GM11168 (cell line): Measurements from ENCODE around the gene ISG15.
"Not testable (repeated sequence)": the region's sequence is repeated elsewhere in the genome, so short reads cannot be mapped to it uniquely, and the experiment has no call there.

Experiments used
- in situ Hi-C: fragments of 300-500 bp; cut with MboI; formaldehyde crosslinking; loops from one replicate; pipeline ENCODE4 v1.12.0; 2022; ENCODE audit warnings: low sequenced_read_pairs; ENCODE audit not compliant: unreplicated experiment

The ISG15 gene

DNA sequence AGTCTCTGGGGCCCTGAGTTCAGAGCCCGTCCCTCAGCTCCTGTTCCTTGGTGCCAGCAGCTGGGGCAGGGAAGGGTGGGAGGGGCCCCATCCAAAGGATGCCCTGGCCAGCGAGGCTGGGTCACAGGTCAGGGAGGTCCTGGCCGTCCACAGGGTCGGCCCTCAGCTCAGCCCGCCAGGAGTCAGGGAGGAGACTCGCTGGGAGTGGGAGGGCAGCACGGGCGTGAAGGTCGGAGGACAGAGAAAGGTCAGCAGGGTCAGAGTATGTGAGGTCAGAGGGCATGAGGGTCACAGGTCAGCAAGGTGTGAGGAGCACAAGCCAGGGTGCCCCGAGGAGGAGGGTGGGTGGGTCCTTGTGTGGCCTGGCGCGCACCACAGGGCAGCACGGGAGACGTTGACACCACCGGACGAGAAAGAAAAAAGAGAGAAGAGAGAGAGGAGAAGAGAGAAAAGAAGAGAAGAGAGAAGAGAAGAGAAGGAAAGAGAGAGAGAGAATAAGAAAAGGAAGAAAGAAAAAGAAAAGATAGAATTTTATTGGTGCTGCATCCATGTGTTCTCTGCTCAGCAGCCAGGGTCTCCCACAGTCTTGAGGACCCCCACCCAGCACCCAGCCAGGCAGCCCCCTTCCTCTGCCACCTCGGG is 38.5 kb upstream of the ISG15 start:
- in situ Hi-C loops, result no loop called here

DNA sequence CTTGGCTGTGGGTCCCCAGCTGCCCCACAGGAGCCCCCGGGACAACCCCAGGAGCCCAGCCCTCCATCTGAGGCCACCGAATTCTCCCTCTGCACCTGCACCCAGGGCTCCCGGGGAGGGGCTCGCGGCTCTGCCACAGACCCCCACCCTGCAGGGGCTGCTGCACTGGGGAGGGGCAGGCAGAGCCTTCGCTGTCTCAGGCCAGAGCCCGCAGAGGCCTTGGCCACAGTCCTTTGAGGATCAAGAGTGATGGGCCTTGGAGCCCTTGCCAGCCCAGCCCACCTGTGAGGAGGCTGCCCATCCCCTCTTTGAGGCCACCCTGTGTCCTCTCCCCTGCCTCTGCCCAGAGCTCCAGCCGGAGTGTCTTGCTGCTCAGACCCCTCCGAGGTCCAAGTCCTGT is 37.9 kb upstream of the ISG15 start:
- in situ Hi-C loops, result no loop called here

GRCh38 chr1:975896-976683 is 37.2 kb upstream of the ISG15 start:
- in situ Hi-C loops, result no loop called here

GRCh38 chr1:976791-977190 is 36.5 kb upstream of the ISG15 start:
- in situ Hi-C loops, result not testable (repeated sequence)

DNA sequence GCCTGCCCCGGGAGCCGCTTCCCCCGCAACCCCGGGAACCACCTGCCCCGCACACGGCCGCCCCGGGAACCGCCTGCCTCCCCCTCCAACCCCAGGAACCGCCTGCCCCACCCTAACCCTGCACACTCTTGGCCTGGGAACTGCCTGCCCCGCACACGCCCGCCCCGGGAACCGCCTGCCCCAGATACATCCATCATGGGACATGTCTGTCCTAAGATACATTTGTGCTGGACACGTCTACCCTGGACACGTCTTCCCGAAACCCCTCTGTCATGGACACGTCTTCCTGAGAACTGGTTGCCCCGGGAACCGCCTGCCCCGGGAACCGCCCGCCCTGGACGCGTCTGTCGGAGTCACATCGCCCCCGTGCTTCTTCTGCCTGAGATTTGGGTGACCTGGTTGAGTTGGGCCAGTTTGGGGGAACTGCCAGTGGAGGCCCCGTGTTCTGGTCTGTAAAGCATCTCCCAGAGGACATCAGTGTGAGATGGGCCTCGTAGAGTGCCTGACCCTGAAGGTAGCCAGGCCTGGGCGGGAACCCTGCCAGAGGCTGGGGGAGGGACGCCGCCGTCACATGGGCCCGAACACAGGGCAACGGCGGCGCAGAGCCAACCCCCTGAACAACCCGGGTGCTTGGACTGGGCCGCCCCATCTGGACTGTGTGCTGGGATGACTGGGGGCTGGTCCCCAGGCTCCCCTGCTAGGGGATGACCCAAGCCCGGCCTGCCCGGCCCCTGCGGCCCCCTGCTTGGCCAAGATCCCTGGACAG is 35.0 kb upstream of the ISG15 start:
- in situ Hi-C loops, result no loop called here

DNA sequence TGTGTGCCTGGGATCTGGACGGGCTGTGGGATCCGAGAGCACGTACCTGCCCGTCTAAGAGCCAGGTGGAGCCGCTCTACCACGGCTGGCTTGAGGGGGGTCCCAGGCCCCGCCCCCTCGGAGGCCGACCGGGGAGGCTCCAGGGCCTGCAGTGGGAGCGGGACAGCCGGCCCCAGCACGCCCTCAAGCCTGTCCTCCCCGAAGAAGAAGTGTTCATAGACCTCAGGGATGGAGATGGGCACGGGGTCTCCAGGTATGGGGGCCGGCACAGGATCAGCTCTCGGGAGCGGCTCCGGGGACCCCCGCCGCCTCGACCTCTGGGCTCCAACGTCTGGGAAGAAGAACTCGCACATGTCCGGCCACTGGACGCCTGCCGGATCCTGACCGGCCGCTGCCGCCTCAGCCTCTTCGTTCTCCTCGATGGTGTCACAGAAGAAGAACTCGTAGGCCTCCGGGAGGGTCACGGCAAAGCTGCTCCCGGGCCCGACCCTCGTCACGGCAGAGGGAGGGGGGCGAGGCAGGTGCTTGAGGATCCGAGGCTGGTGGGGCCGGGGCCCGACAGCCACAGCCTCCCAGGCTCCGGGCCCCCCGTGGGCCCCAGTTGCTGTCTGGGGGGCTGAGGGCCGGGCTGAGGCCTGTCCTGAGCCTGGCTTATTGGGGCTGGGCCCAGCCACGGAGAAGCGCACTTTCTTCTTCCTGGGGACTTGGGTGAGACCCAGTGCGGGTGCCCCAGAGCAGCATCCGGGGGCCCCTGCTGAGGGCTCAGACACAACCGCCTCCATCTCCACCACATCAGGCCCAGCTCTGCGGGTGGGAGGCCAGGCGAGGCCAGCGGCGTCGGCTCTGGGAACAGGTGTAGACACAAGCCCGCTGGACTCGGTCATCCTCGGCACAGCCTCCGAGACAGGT is 34.2 kb upstream of the ISG15 start:
- in situ Hi-C loops, result no loop called here

DNA sequence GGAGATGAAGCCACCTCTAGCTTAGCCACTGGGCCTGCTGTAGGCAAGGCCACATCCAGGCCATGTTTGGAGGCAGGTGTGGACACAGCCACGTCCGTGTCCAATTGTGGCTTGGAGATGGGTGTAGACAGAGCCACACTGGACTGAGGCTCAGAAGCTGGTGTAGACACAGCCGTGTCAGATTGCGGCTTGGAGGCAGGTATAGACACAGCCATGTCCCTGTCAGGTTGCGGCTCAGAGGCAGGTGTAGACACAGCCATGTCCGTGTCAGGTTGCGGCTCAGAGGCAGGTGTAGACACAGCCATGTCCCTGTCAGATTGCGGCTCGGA is 33.6 kb upstream of the ISG15 start:
- in situ Hi-C loops, result no loop called here

- in situ Hi-C loops, result no loop called here
Measured at GRCh38 chr1:980137-980571, 33.1 kb upstream of the ISG15 start.

DNA sequence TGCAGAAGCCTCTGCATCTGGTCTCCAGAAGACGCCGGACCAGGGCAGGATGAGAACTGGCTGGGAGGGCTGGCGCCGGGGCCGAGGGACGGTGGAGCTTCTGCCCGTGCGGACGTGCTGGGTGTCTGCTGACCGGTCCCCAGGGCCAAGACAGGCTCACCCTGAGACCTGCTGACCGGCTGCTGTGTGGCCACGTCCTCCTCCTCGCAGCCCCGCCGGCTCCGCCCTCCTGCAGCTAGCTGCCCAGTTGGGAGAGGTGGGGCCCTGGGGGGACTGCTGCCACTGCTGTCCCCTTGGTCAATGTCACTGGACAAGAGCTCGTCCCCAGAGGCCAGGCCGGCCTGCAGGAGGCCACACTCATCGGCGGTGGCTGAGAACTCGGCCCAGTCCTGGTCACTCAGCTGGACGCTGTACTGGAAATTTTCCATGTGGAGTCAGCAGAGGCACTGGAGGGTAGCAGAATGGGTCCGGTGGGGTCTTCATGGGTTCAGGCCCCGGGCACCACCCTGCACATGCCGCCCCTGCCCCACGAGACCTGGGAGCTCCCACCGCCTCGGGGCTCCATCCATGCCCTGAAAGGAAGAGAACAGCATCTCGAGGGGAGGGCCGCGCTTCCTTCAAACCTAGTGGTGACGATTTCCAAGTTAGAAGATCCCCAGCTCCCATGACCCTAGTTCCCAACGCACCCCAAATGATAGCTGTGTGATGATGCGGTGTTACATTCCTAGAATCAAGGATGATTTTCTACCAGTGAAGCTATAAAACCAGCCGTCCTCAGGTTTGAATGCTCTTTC is 32.5 kb upstream of the ISG15 start:
- in situ Hi-C loops, result no loop called here

GRCh38 chr1:981491-981954 is 31.8 kb upstream of the ISG15 start:
- in situ Hi-C loops, result no loop called here

DNA sequence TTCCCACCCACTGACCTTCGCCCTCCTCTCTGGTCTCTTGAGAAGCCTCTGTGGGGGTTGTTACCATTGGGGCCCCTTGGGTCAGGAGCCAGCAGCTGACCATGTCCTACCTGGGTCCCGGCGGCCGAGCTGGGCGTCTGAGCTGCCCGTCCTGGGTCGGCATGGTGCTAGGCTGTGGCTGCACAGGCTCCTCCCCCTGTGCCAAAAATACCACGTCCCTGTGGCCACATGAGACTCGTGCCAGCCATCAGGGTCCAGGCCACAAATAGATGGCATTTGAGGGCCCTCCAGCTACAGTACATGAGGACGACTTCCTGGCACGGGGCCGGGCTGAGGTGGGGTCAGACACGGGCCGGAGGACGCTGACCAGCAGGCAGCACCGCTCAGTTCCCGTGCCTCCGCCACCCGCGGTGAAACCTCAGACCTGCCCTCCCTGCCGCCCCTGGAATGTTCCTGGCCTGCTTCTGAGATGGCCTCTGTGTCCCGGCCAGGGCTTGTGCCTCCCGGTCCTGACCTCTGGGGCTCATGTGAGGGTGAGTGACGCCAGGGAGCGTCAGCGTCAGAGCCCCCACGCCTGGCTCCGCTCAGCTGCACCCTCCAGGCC is 31.2 kb upstream of the ISG15 start, which contains the start of gene PERM1:
TSS of gene PERM1 (minus strand) at position 139 of the 604 bp plus-strand sequence. CDS start 1,064 bp downstream, outside the sequence.
- in situ Hi-C loops, result no loop called here

- in situ Hi-C loops, result no loop called here
Measured at GRCh38 chr1:982765-983436, 30.4 kb upstream of the ISG15 start.

DNA sequence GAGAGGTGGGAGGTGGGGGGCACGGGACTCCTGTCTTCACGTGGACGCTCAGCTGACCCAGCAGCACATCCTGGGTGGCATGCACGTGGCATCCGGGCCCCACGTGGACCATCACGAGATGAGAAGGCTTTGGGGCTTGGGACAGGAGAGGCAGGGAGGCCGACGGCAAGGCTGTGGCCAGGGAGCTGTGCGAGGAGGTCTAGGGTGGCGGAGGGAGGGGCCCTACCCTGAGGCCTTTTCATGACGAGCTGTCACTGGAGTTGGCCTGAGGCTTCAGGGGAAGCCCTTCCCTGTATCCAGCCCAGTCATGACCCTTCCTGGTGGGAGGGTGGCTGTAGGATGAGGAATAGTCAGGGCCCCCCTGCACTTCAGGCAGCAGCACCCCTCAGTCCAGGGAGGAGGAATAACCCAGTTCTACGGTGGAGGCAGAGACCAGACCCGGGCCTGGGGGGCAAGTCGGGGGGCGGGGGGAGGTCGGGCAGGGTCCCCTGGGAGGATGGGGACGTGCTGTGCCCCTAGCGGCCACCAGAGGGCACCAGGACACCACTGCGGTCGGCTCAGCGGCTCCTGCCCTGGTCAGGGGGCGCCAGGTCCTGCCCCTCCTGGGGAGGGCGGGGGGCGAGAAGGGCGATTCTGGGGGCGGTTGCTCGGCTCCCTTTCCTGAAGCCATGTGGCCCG is 29.4 kb upstream of the ISG15 start:
- in situ Hi-C loops, result no loop called here

- in situ Hi-C loops, result no loop called here
Measured at GRCh38 chr1:984476-984814, 28.9 kb upstream of the ISG15 start.

DNA sequence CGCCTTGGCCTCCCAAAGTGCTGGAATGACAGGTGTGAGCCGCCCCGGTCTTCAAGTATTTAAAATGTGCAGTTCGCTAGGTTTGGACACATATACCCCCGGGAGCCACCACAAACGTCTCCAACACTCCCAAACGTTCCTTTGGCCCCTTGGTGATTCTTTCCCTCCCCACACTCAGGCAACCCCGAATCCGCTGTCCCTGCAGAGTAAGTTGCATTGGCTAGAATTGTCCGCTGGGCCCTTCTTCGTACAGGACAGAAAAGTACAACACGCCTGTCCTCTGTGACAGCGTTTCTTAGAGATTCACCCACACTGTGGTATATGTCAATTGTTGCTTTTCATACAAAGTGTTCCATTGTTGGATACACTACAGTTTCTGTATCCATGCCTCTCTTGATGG is 28.2 kb upstream of the ISG15 start:
- in situ Hi-C loops, result no loop called here

DNA sequence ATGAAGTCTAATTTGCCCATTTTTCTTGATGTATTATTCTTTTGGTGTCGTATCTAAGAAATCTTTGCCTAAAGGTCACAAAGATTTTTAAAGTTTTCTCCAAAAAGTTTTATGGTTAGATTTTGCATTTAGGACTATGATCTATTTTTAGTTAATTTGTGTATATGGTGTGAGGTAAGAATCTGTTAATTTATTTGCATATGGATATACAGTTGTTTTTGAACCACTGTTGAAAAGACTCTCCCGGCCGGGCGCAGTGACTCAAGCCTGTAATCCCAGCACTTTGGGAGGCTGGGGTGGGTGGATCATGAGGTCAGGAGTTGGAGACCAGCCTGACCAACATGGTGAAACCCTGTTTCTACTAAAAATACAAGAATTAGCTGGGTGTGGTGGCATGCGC is 25.2 kb upstream of the ISG15 start:
- in situ Hi-C loops, result not testable (repeated sequence)

GRCh38 chr1:991275-991674 is 22.0 kb upstream of the ISG15 start:
- in situ Hi-C loops, result not testable (repeated sequence)

GRCh38 chr1:991895-992294 is 21.4 kb upstream of the ISG15 start:
- in situ Hi-C loops, result no loop called here
